ENCODE data around the gene ZKSCAN5.

DNA sequence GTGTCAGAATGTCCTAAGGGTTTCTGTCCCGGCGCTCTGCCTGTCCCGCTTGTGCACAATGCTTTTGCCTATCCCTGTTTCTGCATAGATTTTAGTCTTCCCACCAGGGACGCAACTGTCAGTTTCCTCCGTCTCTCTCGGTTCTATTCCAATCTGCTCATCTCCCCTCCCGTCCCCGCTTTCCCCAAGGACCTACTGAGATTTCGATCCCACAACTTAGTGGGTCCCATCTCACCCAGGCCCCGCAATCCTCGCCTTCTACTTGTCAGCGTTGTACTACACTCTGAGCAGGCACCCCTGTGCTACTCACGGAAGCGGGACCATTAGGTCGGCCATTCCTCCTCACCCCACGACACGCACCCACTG lies 53.5 kb downstream of the ZKSCAN5 start:
- TF ChIP-seq CTCF (IDR thresholded peaks at IDR 0.05; ENCODE audit: low read length) (no peak), EZH2 (IDR thresholded peaks at IDR 0.05; ENCODE audit: borderline replicate concordance, low read length) (no peak)
